ENCODE measurements around the gene MPDU1. TPM values are rescaled to one million over a fixed set of nuclear protein-coding genes. Genes with fewer than 3 reads are reported as not detected.

MPDU1 gene
- total RNA-seq, 1 donor from 2014 or later = 73.4 TPM

- Histone ChIP-seq H3K9me3 (no peaks in the 10 kb centered on the region), H3K4me1 (peaks cover 31% of the 10 kb centered on the region), H3K27me3 (no peaks in the 10 kb centered on the region), H3K36me3 (no peaks in the 10 kb centered on the region), H3K4me3 (no peak overlapping the region), H3K27ac (no peak overlapping the region)
- no peak for DNase-seq (ENCODE audit: extremely low spot score in 2 of 2)
- intact Hi-C loops (cut with DNase I) = no loop called here
- TF ChIP-seq POLR2A (IDR thresholded peaks at IDR 0.05) (no peak), POLR2AphosphoS5 (IDR thresholded peaks at IDR 0.05; ENCODE audit: insufficient read depth in 1 of 2, low read depth in 1 of 2) (no peak)
Measured at GRCh38 chr17:7552621-7553051, 31.0 kb upstream of the MPDU1 start.

- no peaks in the 10 kb centered on the region for H3K36me3 ChIP-seq
- H3K9me3 ChIP-seq = no peaks in the 10 kb centered on the region
- intact Hi-C loops (cut with DNase I) = no loop called here
- H3K27me3 ChIP-seq = no peaks in the 10 kb centered on the region
- H3K4me3 ChIP-seq = no peak overlapping the region
- peaks cover 32% of the 10 kb centered on the region for H3K4me1 ChIP-seq
- no peak overlapping the region for H3K27ac ChIP-seq
- no peak for TF ChIP-seq POLR2AphosphoS5 (IDR thresholded peaks at IDR 0.05; ENCODE audit: insufficient read depth in 1 of 2, low read depth in 1 of 2)
- no peak for TF ChIP-seq POLR2A (IDR thresholded peaks at IDR 0.05)
- TF ChIP-seq CTCF (IDR thresholded peaks at IDR 0.05) = no peak
- DNase-seq (ENCODE audit: extremely low spot score in 2 of 2) = no peak
Measured at GRCh38 chr17:7553356-7553755, 30.3 kb upstream of the MPDU1 start.

- no peak for TF ChIP-seq POLR2A (IDR thresholded peaks at IDR 0.05)
- TF ChIP-seq POLR2AphosphoS5 (IDR thresholded peaks at IDR 0.05; ENCODE audit: insufficient read depth in 1 of 2, low read depth in 1 of 2) = no peak
- no peak for TF ChIP-seq CTCF (IDR thresholded peaks at IDR 0.05)
- no peak overlapping the region for H3K27ac ChIP-seq
- intact Hi-C loops (cut with DNase I) = loop anchor here (5.0 kb wide), 1 partner anchor 118 kb away; the partner anchor contains the start of genes FGF11 and TMEM102
- no peaks in the 10 kb centered on the region for H3K36me3 ChIP-seq
- no peak for DNase-seq (ENCODE audit: extremely low spot score in 2 of 2)
- peaks cover 36% of the 10 kb centered on the region for H3K4me1 ChIP-seq
- no peaks in the 10 kb centered on the region for H3K9me3 ChIP-seq
- no peaks in the 10 kb centered on the region for H3K27me3 ChIP-seq
- H3K4me3 ChIP-seq = no peak overlapping the region
Measured at GRCh38 chr17:7555320-7555948, 28.2 kb upstream of the MPDU1 start.

GRCh38 chr17:7556627-7557026 lies 27.0 kb upstream of the MPDU1 start:
- Histone ChIP-seq H3K9me3 (no peaks in the 10 kb centered on the region), H3K4me1 (peaks cover 44% of the 10 kb centered on the region), H3K4me3 (no peak overlapping the region), H3K36me3 (no peaks in the 10 kb centered on the region), H3K27me3 (no peaks in the 10 kb centered on the region), H3K27ac (peak overlapping the region; percentile 88)
- intact Hi-C loops (cut with DNase I) = loop anchor here (5.0 kb wide), 1 partner anchor 119 kb away; the partner anchor contains the start of genes FGF11 and TMEM102
- DNase-seq (ENCODE audit: extremely low spot score in 2 of 2) = peak in 1 of 2 donors; percentile 78
- no peak for TF ChIP-seq POLR2AphosphoS5 (IDR thresholded peaks at IDR 0.05; ENCODE audit: insufficient read depth in 1 of 2, low read depth in 1 of 2)
- TF ChIP-seq POLR2A (IDR thresholded peaks at IDR 0.05) = no peak
- TF ChIP-seq CTCF (IDR thresholded peaks at IDR 0.05) = no peak

- H3K4me3 ChIP-seq = peak overlapping the region in 1 of 2 donors; percentile 70
- intact Hi-C loops (cut with DNase I) = loop anchor here (5.0 kb wide), 1 partner anchor 120 kb away; the partner anchor contains the start of genes FGF11 and TMEM102
Measured at GRCh38 chr17:7557147-7557764, 26.4 kb upstream of the MPDU1 start.

More at GRCh38 chr17:7557147-7557764, 26.4 kb upstream of the MPDU1 start:
- H3K27ac ChIP-seq = peak overlapping the region; percentile 88
- peak in 1 of 2 donors; percentile 85 for DNase-seq (ENCODE audit: extremely low spot score in 2 of 2)
- H3K36me3 ChIP-seq = no peaks in the 10 kb centered on the region
- H3K4me1 ChIP-seq = peaks cover 46% of the 10 kb centered on the region
- no peaks in the 10 kb centered on the region for H3K9me3 ChIP-seq
- no peaks in the 10 kb centered on the region for H3K27me3 ChIP-seq
- no peak for TF ChIP-seq POLR2A (IDR thresholded peaks at IDR 0.05)
- TF ChIP-seq CTCF (IDR thresholded peaks at IDR 0.05) = no peak
- no peak for TF ChIP-seq POLR2AphosphoS5 (IDR thresholded peaks at IDR 0.05; ENCODE audit: insufficient read depth in 1 of 2, low read depth in 1 of 2)

Measured in vagina (tissue), 2 donors.